CD14-positive monocyte (primary cell): Measurements from ENCODE around the gene TSPAN3. TPM values are rescaled to one million over a fixed set of nuclear protein-coding genes. Genes with fewer than 3 reads are reported as not detected.

Experiments used
- DNase-seq, 3 donors: peaks; one replicate each; pipeline ENCODE4 v3.0.0-alpha.2; 2011 to 2022
- H2AFZ ChIP-seq: 2 replicates; pipeline ENCODE4 v1.6.0; 2012; ENCODE audit warnings: mild to moderate bottlenecking, low read depth, low read length, inconsistent platforms; ENCODE audit not compliant: insufficient read depth, poor library complexity, severe bottlenecking
- H3K27ac ChIP-seq, 2 donors: 1 replicate in 1 of 2; 2 replicates in 1 of 2; pipeline ENCODE4 v1.5.1; 2012 to 2013; ENCODE audit warnings: low read length in 2 of 2, control low read depth in 1 of 2, inconsistent platforms in 1 of 2, low read depth in 1 of 2, mild to moderate bottlenecking in 1 of 2
- H3K27me3 ChIP-seq, 2 donors: one replicate each; pipeline versions ENCODE4 v1.6.0 to v1.6.1; 2011 to 2013; ENCODE audit warnings: low read length in 2 of 2; ENCODE audit not compliant: control insufficient read depth in 2 of 2, insufficient read depth in 2 of 2
- H3K36me3 ChIP-seq, 2 donors: replicated peaks in 1 of 2; 1 replicate in 1 of 2; 2 replicates in 1 of 2; pipeline versions ENCODE4 v1.5.1 to v1.6.1; 2012 to 2013; ENCODE audit warnings: low read length in 2 of 2, control low read depth in 1 of 2, inconsistent platforms in 1 of 2, mild to moderate bottlenecking in 1 of 2; ENCODE audit not compliant: insufficient read depth in 2 of 2, control insufficient read depth in 1 of 2
- H3K4me1 ChIP-seq, 2 donors: 1 replicate in 1 of 2; 2 replicates in 1 of 2; pipeline versions ENCODE4 v1.5.1 to v1.6.1; 2012 to 2013; ENCODE audit warnings: low read length in 2 of 2, control low read depth in 1 of 2, inconsistent platforms in 1 of 2, mild to moderate bottlenecking in 1 of 2, moderate library complexity in 1 of 2; ENCODE audit not compliant: insufficient read depth in 2 of 2, control insufficient read depth in 1 of 2
- H3K4me2 ChIP-seq: replicated peaks from 2 replicates; pipeline ENCODE3; 2012; ENCODE audit warnings: low read length, moderate library complexity, mild to moderate bottlenecking; ENCODE audit not compliant: poor library complexity, severe bottlenecking; ENCODE audit errors: extremely low read depth
- H3K4me3 ChIP-seq, 3 experiments: fragments of 200-600 bp in 1 of 3; sonication (generic) in 1 of 3; replicated peaks in 1 of 3; 1 replicate in 2 of 3; 2 replicates in 1 of 3; pipeline ENCODE4 v1.5.1; 2011 to 2013; ENCODE audit warnings: low read length in 3 of 3, mild to moderate bottlenecking in 3 of 3, control low read depth in 2 of 3, low read depth in 2 of 3, inconsistent platforms in 1 of 3, moderate library complexity in 1 of 3
- H3K79me2 ChIP-seq: 2 replicates; pipeline ENCODE4 v1.6.0; 2012; ENCODE audit warnings: mild to moderate bottlenecking, control low read depth, inconsistent platforms, low read length, moderate library complexity; ENCODE audit not compliant: insufficient read depth
- H3K9ac ChIP-seq: 2 replicates; pipeline ENCODE4 v1.6.0; 2017; ENCODE audit warnings: low read length, mild to moderate bottlenecking; ENCODE audit not compliant: insufficient read depth, poor library complexity, severe bottlenecking
- H3K9me3 ChIP-seq, 2 donors: replicated peaks in 1 of 2; 1 replicate in 1 of 2; 2 replicates in 1 of 2; pipeline versions ENCODE4 v1.5.1 to v1.6.1; 2012 to 2013; ENCODE audit warnings: low read length in 2 of 2, control low read depth in 1 of 2; ENCODE audit not compliant: control insufficient read depth in 1 of 2, insufficient read depth in 1 of 2
- H4K20me1 ChIP-seq: 2 replicates; pipeline ENCODE4 v1.6.0; 2012; ENCODE audit warnings: mild to moderate bottlenecking, low read length, control low read depth, moderate library complexity; ENCODE audit not compliant: insufficient read depth
- H3K27ac Mint-ChIP-seq, 7 donors: one replicate each; pipeline ENCODE4 v1.8.0; 2020; ENCODE audit warnings: mild to moderate bottlenecking in 7 of 7, mixed read lengths in 7 of 7, moderate library complexity in 6 of 7, inconsistent platforms in 2 of 7
- H3K27me3 Mint-ChIP-seq, 3 donors: one replicate each; pipeline ENCODE4 v1.8.0; 2021 to 2022; ENCODE audit warnings: low read depth in 3 of 3, mild to moderate bottlenecking in 3 of 3, mixed read lengths in 3 of 3, moderate library complexity in 3 of 3, inconsistent platforms in 1 of 3
- H3K36me3 Mint-ChIP-seq, 2 donors: one replicate each; pipeline ENCODE4 v1.8.0; 2020; ENCODE audit warnings: mixed read lengths in 2 of 2, inconsistent platforms in 1 of 2, mild to moderate bottlenecking in 1 of 2
- H3K4me1 Mint-ChIP-seq: one replicate; pipeline ENCODE4 v1.8.0; 2020; ENCODE audit warnings: mild to moderate bottlenecking, mixed read lengths
- H3K4me3 Mint-ChIP-seq, 2 donors: one replicate each; pipeline ENCODE4 v1.8.0; 2020; ENCODE audit warnings: mild to moderate bottlenecking in 2 of 2, mixed read lengths in 2 of 2, moderate library complexity in 1 of 2
- H3K9me3 Mint-ChIP-seq, 7 donors: one replicate each; pipeline ENCODE4 v1.8.0; 2020 to 2022; ENCODE audit warnings: mixed read lengths in 7 of 7, mild to moderate bottlenecking in 6 of 7, moderate library complexity in 6 of 7, inconsistent platforms in 2 of 7
- WGBS: methylation state at CpG from one replicate; pipeline ENCODE4 v1.1.5; 2013; ENCODE audit warnings: missing lambda C conversion rate; ENCODE audit not compliant: insufficient coverage; 5-methylcytosine and 5-hydroxymethylcytosine counted together
- intact Hi-C, 2 donors: fragments of 100-400 bp; cut with micrococcal nuclease; formaldehyde crosslinking; loops; one replicate each; pipeline versions ENCODE4 v1.15.0 to v1.15.1; 2023
- polyA plus RNA-seq, 3 donors: library from polyadenylated mRNA; depleted of rRNA in 1 of 3; unstranded in 2 of 3; stranded (reverse) in 1 of 3; fragments of 300-500 nt in 2 of 3; fragments of >200 nt in 1 of 3; fragmentation: Illumina TruSeq in 2 of 3; gene quantifications; 1 replicate in 2 of 3; 2 replicates in 1 of 3; pipeline ENCODE4 v1.2.3, GENCODE V29; 2012 to 2021
- TF ChIP-seq, protein P1 (sequence below): fragments of 200-600 bp; IDR thresholded peaks from one replicate; pipeline ENCODE4 v1.8.0; 2022; ENCODE audit warnings: antibody characterized with exemption, mild to moderate bottlenecking

The TSPAN3 gene
- polyA plus RNA-seq, 3 donors, result 26.0 to 68.0 (median 53.2) TPM

DNA sequence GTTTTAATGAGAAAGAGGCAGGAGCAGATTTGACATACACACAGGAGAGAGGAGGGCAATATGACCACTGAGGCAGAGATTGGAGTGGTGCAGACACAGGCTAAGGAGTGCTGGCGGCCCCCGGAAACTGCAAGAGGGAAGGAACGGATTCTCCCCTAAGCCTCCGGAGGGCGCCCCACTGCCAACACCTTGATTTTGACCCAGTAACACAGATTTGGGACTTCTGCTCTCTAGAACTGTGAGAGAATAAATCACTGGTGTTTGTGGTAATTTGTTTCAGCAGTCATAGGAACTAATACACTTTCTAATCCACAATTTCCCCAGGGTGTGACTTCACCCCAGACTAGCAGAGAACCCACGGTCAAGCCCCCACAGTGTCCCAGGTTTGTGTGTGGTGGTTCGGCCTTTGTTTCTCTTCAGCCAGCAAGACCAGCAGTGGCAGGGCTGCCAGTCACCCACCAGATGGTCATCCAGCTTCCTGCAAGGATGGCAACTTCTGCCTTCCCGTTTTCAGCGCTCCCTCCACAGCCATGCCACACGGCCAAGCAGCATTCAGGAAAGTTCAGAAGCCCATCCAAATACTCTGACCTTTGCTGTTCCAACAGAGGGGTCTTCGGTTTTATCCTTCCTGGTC, 23.6 kb upstream of the TSPAN3 start:
- no peak overlapping the region for H3K27ac ChIP-seq
- no peaks in the 10 kb centered on the region for H3K9me3 Mint-ChIP-seq
- no peak overlapping the region for H3K9ac ChIP-seq
- no peaks in the 10 kb centered on the region for H3K79me2 ChIP-seq
- TF ChIP-seq, protein P1, sequence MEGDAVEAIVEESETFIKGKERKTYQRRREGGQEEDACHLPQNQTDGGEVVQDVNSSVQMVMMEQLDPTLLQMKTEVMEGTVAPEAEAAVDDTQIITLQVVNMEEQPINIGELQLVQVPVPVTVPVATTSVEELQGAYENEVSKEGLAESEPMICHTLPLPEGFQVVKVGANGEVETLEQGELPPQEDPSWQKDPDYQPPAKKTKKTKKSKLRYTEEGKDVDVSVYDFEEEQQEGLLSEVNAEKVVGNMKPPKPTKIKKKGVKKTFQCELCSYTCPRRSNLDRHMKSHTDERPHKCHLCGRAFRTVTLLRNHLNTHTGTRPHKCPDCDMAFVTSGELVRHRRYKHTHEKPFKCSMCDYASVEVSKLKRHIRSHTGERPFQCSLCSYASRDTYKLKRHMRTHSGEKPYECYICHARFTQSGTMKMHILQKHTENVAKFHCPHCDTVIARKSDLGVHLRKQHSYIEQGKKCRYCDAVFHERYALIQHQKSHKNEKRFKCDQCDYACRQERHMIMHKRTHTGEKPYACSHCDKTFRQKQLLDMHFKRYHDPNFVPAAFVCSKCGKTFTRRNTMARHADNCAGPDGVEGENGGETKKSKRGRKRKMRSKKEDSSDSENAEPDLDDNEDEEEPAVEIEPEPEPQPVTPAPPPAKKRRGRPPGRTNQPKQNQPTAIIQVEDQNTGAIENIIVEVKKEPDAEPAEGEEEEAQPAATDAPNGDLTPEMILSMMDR, result no peak
- no peak overlapping the region for H3K4me2 ChIP-seq
- DNase-seq, result no peak
- WGBS, result 79% methylated on average over 6 of the region's 11 CpGs
- H3K4me1 ChIP-seq, result no peaks in the 10 kb centered on the region
- no peak overlapping the region for H2AFZ ChIP-seq
- no peaks in the 10 kb centered on the region for H3K9me3 ChIP-seq
- H3K4me3 ChIP-seq, result no peak overlapping the region
- no peaks in the 10 kb centered on the region for H3K27me3 ChIP-seq
- no peaks in the 10 kb centered on the region for H3K36me3 Mint-ChIP-seq
- H4K20me1 ChIP-seq, result no peaks in the 10 kb centered on the region
- H3K27me3 Mint-ChIP-seq, result peaks cover 1 to 2% (median 2%) of the 10 kb centered on the region in 3 donors
- H3K36me3 ChIP-seq, result no peaks in the 10 kb centered on the region
- intact Hi-C loops, result no loop called here
- no peak overlapping the region for H3K27ac Mint-ChIP-seq
- H3K4me3 Mint-ChIP-seq, result no peak overlapping the region
- H3K4me1 Mint-ChIP-seq, result peaks cover 3% of the 10 kb centered on the region

DNA sequence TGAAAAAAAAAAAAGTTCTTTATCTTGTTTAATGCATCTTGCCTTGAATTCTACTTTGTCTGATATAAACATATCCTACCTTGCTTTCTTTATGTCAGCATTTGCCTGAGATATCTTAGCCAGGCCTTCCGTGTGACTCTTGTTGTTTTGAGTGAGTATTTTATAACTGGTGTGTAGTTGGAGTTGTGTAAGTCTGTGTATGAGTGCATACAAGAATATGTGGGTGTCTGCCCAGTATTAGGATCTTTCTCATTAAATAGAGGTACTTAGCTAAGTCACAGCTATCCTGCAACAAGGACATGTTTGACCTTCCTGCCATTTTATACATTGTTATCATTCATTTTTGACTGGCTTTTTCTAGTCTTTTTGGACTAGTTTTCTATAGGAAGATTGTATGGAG, 22.5 kb upstream of the TSPAN3 start:
- intact Hi-C loops, result no loop called here
- Histone ChIP-seq H3K9ac (no peak overlapping the region), H3K9me3 (no peaks in the 10 kb centered on the region), H3K27ac (no peak overlapping the region), H3K4me2 (no peak overlapping the region), H3K27me3 (no peaks in the 10 kb centered on the region), H2AFZ (no peak overlapping the region), H4K20me1 (no peaks in the 10 kb centered on the region), H3K36me3 (no peaks in the 10 kb centered on the region), H3K79me2 (no peaks in the 10 kb centered on the region), H3K4me3 (no peak overlapping the region), H3K4me1 (no peaks in the 10 kb centered on the region)
- Mint-ChIP-seq H3K27me3 (peaks cover 1 to 2% (median 2%) of the 10 kb centered on the region in 3 donors), H3K36me3 (no peaks in the 10 kb centered on the region), H3K4me1 (peaks cover 3% of the 10 kb centered on the region), H3K4me3 (no peak overlapping the region), H3K9me3 (no peaks in the 10 kb centered on the region), H3K27ac (no peak overlapping the region)
- DNase-seq, result no peak
- TF ChIP-seq, protein P1, result no peak
- WGBS, result no CpG with 5 or more reads among the region's 1 CpG
